ENCODE measurements around the gene SFMBT1. TPM values are rescaled to one million over a fixed set of nuclear protein-coding genes. Genes with fewer than 3 reads are reported as not detected.

Gene SFMBT1
- total RNA-seq, 2 donors from 2014 or later, result 7.4 to 13.5 TPM

- DNase-seq (ENCODE audit: low spot score), result no peak
- Histone ChIP-seq H3K4me1 (ENCODE audit: control insufficient read depth in 1 of 2, low read depth in 2 of 2) (peaks cover 0 to 3% of the 10 kb centered on the region in 2 donors), H3K9me3 (no peaks in the 10 kb centered on the region), H3K27ac (no peak overlapping the region), H3K27me3 (replicated peaks; ENCODE audit: insufficient read depth) (no peaks in the 10 kb centered on the region), H3K36me3 (no peaks in the 10 kb centered on the region), H3K4me3 (no peak overlapping the region)
- no peak for ATAC-seq (ENCODE audit: insufficient number of reproducible peaks, low FRiP score, low read depth)
- no peak for TF ChIP-seq CTCF (IDR thresholded peaks at IDR 0.05)
These were observed 59.8 kb downstream of the SFMBT1 start for GRCh38 chr3:52986049-52986448.

- H3K27ac ChIP-seq, result no peak overlapping the region
- no peaks in the 10 kb centered on the region for H3K36me3 ChIP-seq
- no peak for ATAC-seq (ENCODE audit: insufficient number of reproducible peaks, low FRiP score, low read depth)
- H3K27me3 ChIP-seq (replicated peaks; ENCODE audit: insufficient read depth), result no peaks in the 10 kb centered on the region
- peaks cover 0 to 3% of the 10 kb centered on the region in 2 donors for H3K4me1 ChIP-seq (ENCODE audit: control insufficient read depth in 1 of 2, low read depth in 2 of 2)
- DNase-seq (ENCODE audit: low spot score), result no peak
- no peak for TF ChIP-seq CTCF (IDR thresholded peaks at IDR 0.05)
- H3K4me3 ChIP-seq, result no peak overlapping the region
- no peaks in the 10 kb centered on the region for H3K9me3 ChIP-seq
These were observed 62.0 kb downstream of the SFMBT1 start for GRCh38 chr3:52983828-52984227.

- TF ChIP-seq CTCF (IDR thresholded peaks at IDR 0.05), result no peak
- DNase-seq (ENCODE audit: low spot score) (no peak), ATAC-seq (ENCODE audit: insufficient number of reproducible peaks, low FRiP score, low read depth) (no peak)
- H3K4me1 ChIP-seq (ENCODE audit: control insufficient read depth in 1 of 2, low read depth in 2 of 2), result peaks cover 0 to 3% of the 10 kb centered on the region in 2 donors
- H3K27me3 ChIP-seq (replicated peaks; ENCODE audit: insufficient read depth), result no peaks in the 10 kb centered on the region
- no peak overlapping the region for H3K4me3 ChIP-seq
- no peak overlapping the region for H3K27ac ChIP-seq
- no peaks in the 10 kb centered on the region for H3K36me3 ChIP-seq
- no peaks in the 10 kb centered on the region for H3K9me3 ChIP-seq
These were observed 62.5 kb downstream of the SFMBT1 start for GRCh38 chr3:52983336-52983807.

- Histone ChIP-seq H3K4me3 (no peak overlapping the region), H3K36me3 (no peaks in the 10 kb centered on the region), H3K9me3 (no peaks in the 10 kb centered on the region), H3K27ac (no peak overlapping the region), H3K4me1 (ENCODE audit: control insufficient read depth in 1 of 2, low read depth in 2 of 2) (peaks cover 0 to 3% of the 10 kb centered on the region in 2 donors), H3K27me3 (replicated peaks; ENCODE audit: insufficient read depth) (no peaks in the 10 kb centered on the region)
- no peak for TF ChIP-seq CTCF (IDR thresholded peaks at IDR 0.05)
- DNase-seq (ENCODE audit: low spot score), result no peak
- no peak for ATAC-seq (ENCODE audit: insufficient number of reproducible peaks, low FRiP score, low read depth)
These were observed 63.0 kb downstream of the SFMBT1 start for GRCh38 chr3:52982839-52983238.

- ATAC-seq (ENCODE audit: insufficient number of reproducible peaks, low FRiP score, low read depth) (no peak), DNase-seq (ENCODE audit: low spot score) (no peak)
- no peak for TF ChIP-seq CTCF (IDR thresholded peaks at IDR 0.05)
- H3K27me3 ChIP-seq (replicated peaks; ENCODE audit: insufficient read depth), result no peaks in the 10 kb centered on the region
- H3K36me3 ChIP-seq, result no peaks in the 10 kb centered on the region
- H3K9me3 ChIP-seq, result no peaks in the 10 kb centered on the region
- peaks cover 0 to 3% of the 10 kb centered on the region in 2 donors for H3K4me1 ChIP-seq (ENCODE audit: control insufficient read depth in 1 of 2, low read depth in 2 of 2)
- H3K27ac ChIP-seq, result no peak overlapping the region
- no peak overlapping the region for H3K4me3 ChIP-seq
These were observed 66.5 kb downstream of the SFMBT1 start for GRCh38 chr3:52979190-52979983.
